Esophagus squamous epithelium (tissue), 4 donors: ENCODE results near the gene ALDH9A1.

Experiments used
- POLR2A ChIP-seq, 4 donors: fragments of 450-650 bp; IDR thresholded peaks; one replicate each; pipeline ENCODE4 v1.6.1; 2017; ENCODE audit warnings: antibody characterized with exemption in 4 of 4, mild to moderate bottlenecking in 4 of 4, moderate library complexity in 3 of 4
- TF ChIP-seq, protein P1 (sequence below), 6 experiments: fragments of 450-650 bp in 4 of 6; fragments of 200-600 bp in 2 of 6; sonication (generic) in 2 of 6; IDR thresholded peaks; one replicate each; pipeline ENCODE4 v1.5.1; 2016 to 2019; ENCODE audit warnings: antibody characterized with exemption in 6 of 6, mild to moderate bottlenecking in 4 of 6, moderate library complexity in 4 of 6

DNA sequence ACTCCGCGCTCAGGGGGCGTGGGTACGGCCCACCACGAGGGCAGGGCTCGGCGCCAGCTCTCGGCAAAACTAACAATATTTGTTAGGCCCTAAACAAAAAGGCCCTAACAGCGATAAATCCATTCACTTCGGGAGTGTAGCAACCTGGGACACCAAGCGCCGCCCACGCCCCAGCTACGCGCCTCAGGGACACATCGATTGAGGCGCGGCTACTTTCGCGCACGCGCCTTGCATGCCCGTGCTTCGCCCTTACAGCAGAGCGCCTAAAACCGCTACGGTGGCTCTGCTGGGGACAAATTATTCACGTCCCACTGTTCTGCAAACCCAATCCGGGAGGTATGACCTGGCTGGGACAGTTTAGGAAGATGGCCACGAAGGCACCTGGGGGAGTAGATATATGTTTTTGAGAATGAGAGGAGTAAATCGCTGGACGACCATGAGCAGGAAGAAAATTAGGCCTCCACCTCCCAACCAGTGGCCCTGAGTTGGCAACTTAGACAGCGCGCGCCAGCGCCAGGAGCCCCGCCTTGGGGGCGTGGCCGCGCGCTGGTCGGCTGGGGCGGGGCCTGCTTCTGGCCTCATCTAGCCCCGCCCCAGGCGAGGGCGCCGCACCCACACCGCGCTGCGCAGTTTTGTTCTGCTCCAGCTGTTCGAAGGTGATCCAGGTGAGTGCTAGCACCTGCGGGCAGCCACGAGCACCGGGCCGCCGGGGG, 67.6 kb downstream of the ALDH9A1 start, which contains the start of gene MGST3:
- TF ChIP-seq, protein P1, sequence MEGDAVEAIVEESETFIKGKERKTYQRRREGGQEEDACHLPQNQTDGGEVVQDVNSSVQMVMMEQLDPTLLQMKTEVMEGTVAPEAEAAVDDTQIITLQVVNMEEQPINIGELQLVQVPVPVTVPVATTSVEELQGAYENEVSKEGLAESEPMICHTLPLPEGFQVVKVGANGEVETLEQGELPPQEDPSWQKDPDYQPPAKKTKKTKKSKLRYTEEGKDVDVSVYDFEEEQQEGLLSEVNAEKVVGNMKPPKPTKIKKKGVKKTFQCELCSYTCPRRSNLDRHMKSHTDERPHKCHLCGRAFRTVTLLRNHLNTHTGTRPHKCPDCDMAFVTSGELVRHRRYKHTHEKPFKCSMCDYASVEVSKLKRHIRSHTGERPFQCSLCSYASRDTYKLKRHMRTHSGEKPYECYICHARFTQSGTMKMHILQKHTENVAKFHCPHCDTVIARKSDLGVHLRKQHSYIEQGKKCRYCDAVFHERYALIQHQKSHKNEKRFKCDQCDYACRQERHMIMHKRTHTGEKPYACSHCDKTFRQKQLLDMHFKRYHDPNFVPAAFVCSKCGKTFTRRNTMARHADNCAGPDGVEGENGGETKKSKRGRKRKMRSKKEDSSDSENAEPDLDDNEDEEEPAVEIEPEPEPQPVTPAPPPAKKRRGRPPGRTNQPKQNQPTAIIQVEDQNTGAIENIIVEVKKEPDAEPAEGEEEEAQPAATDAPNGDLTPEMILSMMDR (IDR thresholded peaks at IDR 0.05), result no peak
- peak in 3 of 4 donors; percentile 37 to 82 (median 82) for TF ChIP-seq POLR2A (IDR thresholded peaks at IDR 0.05)
